Measurements from ENCODE around the gene MAN2B1. TPM values are rescaled to one million over a fixed set of nuclear protein-coding genes. Genes with fewer than 3 reads are reported as not detected.

The MAN2B1 gene
- total and polyA plus RNA-seq, 2 of the 13 experiments (the other 11 are each of a cell fraction or from before 2014, with no cell fraction given): 23.6 to 23.8 TPM

DNA sequence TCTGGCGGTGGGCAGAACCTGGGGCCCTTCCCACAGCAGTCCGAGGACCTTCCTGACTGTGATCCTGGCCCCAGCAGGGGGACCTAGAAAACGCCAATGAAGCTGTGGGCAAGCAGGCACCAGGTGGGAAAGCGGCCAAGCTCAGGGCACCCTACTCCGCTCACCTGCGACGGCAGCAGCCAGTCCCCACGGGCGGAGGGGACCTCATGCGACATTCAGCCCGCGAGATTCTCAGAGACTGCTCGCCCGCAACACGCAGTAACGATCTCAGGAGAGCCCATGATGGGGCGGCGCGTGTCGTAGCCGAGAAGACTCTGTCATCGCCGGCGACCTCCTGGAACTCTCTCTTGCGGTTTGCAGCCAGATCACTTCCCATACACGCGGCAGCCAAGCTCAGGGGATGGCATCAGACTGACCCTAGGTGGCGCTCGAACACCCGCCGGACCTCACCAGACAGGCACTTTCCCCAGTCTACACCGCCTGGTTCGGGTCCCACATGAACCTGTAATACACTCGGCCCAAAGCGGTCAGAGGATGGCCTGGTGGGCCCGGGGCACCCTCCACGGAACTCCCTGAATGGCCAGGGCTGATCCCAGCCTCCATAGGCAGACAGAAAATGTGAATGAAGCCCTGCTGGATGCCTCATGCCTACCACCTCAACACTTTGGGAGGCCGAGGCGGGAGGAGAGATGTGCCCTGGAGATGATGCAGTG lies 26.5 kb downstream of the MAN2B1 start (continued):
- TF ChIP-seq, protein P1, sequence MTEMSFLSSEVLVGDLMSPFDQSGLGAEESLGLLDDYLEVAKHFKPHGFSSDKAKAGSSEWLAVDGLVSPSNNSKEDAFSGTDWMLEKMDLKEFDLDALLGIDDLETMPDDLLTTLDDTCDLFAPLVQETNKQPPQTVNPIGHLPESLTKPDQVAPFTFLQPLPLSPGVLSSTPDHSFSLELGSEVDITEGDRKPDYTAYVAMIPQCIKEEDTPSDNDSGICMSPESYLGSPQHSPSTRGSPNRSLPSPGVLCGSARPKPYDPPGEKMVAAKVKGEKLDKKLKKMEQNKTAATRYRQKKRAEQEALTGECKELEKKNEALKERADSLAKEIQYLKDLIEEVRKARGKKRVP (CRISPR knock-in tag; IDR thresholded peaks at IDR 0.05): no peak
- TF ChIP-seq TBX3 (IDR thresholded peaks at IDR 0.05; ENCODE audit: borderline replicate concordance) (no peak), SMARCE1 (IDR thresholded peaks at IDR 0.05; ENCODE audit: borderline replicate concordance) (no peak), ZNF839 (CRISPR knock-in tag; IDR thresholded peaks at IDR 0.05; ENCODE audit: borderline replicate concordance) (no peak), PPARG (CRISPR knock-in tag; conservative IDR thresholded peaks at IDR 0.05) (no peak), NKX3-1 (CRISPR knock-in tag; IDR thresholded peaks at IDR 0.05) (0 out of 2 replicates have a peak, but pooled peaks have one; percentile 23), PRPF4 (IDR thresholded peaks at IDR 0.05; ENCODE audit: low read depth, low read length, poor library complexity, severe bottlenecking) (no peak), GTF3A (CRISPR knock-in tag; conservative IDR thresholded peaks at IDR 0.05) (no peak), MBD4 (IDR thresholded peaks at IDR 0.05; ENCODE audit: borderline replicate concordance, low read length) (no peak), SSRP1 (CRISPR knock-in tag; IDR thresholded peaks at IDR 0.05) (no peak), KLF11 (CRISPR knock-in tag; IDR thresholded peaks at IDR 0.05) (no peak), U2AF2 (IDR thresholded peaks at IDR 0.05; ENCODE audit: low read depth, low read length) (no peak), TSC22D2 (CRISPR knock-in tag; IDR thresholded peaks at IDR 0.05; ENCODE audit: borderline replicate concordance) (no peak), ZNF124 (CRISPR knock-in tag; IDR thresholded peaks at IDR 0.05) (peak; percentile 65; the same call in 1 of the 2 replicates), ZBTB7B (CRISPR knock-in tag; IDR thresholded peaks at IDR 0.05) (no peak)
- TF ChIP-seq, protein P2, sequence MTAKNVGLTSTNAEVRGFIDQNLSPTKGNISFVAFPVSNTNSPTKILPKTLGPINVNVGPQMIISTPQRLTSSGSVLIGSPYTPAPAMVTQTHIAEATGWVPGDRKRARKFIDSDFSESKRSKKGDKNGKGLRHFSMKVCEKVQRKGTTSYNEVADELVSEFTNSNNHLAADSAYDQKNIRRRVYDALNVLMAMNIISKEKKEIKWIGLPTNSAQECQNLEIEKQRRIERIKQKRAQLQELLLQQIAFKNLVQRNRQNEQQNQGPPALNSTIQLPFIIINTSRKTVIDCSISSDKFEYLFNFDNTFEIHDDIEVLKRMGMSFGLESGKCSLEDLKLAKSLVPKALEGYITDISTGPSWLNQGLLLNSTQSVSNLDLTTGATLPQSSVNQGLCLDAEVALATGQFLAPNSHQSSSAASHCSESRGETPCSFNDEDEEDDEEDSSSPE (CRISPR knock-in tag; IDR thresholded peaks at IDR 0.05): no peak
- TF ChIP-seq, protein P3, sequence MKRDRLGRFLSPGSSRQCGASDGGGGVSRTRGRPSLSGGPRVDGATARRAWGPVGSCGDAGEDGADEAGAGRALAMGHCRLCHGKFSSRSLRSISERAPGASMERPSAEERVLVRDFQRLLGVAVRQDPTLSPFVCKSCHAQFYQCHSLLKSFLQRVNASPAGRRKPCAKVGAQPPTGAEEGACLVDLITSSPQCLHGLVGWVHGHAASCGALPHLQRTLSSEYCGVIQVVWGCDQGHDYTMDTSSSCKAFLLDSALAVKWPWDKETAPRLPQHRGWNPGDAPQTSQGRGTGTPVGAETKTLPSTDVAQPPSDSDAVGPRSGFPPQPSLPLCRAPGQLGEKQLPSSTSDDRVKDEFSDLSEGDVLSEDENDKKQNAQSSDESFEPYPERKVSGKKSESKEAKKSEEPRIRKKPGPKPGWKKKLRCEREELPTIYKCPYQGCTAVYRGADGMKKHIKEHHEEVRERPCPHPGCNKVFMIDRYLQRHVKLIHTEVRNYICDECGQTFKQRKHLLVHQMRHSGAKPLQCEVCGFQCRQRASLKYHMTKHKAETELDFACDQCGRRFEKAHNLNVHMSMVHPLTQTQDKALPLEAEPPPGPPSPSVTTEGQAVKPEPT (CRISPR knock-in tag; IDR thresholded peaks at IDR 0.05; ENCODE audit: low read depth): no peak
- TF ChIP-seq, protein P4, sequence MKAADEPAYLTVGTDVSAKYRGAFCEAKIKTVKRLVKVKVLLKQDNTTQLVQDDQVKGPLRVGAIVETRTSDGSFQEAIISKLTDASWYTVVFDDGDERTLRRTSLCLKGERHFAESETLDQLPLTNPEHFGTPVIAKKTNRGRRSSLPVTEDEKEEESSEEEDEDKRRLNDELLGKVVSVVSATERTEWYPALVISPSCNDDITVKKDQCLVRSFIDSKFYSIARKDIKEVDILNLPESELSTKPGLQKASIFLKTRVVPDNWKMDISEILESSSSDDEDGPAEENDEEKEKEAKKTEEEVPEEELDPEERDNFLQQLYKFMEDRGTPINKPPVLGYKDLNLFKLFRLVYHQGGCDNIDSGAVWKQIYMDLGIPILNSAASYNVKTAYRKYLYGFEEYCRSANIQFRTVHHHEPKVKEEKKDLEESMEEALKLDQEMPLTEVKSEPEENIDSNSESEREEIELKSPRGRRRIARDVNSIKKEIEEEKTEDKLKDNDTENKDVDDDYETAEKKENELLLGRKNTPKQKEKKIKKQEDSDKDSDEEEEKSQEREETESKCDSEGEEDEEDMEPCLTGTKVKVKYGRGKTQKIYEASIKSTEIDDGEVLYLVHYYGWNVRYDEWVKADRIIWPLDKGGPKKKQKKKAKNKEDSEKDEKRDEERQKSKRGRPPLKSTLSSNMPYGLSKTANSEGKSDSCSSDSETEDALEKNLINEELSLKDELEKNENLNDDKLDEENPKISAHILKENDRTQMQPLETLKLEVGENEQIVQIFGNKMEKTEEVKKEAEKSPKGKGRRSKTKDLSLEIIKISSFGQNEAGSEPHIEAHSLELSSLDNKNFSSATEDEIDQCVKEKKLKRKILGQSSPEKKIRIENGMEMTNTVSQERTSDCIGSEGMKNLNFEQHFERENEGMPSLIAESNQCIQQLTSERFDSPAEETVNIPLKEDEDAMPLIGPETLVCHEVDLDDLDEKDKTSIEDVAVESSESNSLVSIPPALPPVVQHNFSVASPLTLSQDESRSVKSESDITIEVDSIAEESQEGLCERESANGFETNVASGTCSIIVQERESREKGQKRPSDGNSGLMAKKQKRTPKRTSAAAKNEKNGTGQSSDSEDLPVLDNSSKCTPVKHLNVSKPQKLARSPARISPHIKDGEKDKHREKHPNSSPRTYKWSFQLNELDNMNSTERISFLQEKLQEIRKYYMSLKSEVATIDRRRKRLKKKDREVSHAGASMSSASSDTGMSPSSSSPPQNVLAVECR (CRISPR knock-in tag; IDR thresholded peaks at IDR 0.05; ENCODE audit: borderline replicate concordance): peak; percentile 35; the same call in 1 of the 2 replicates
- TF ChIP-seq, protein P5, sequence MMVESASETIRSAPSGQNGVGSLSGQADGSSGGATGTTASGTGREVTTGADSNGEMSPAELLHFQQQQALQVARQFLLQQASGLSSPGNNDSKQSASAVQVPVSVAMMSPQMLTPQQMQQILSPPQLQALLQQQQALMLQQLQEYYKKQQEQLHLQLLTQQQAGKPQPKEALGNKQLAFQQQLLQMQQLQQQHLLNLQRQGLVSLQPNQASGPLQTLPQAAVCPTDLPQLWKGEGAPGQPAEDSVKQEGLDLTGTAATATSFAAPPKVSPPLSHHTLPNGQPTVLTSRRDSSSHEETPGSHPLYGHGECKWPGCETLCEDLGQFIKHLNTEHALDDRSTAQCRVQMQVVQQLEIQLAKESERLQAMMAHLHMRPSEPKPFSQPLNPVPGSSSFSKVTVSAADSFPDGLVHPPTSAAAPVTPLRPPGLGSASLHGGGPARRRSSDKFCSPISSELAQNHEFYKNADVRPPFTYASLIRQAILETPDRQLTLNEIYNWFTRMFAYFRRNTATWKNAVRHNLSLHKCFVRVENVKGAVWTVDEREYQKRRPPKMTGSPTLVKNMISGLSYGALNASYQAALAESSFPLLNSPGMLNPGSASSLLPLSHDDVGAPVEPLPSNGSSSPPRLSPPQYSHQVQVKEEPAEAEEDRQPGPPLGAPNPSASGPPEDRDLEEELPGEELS (CRISPR knock-in tag; IDR thresholded peaks at IDR 0.05): no peak

Data from HepG2 (cell line).